Stimulated activated CD8-positive, alpha-beta memory T cell treated with anti-CD3 and anti-CD28 coated beads, Interleukin-15, amount 100 ng/mL, for 1 hour (primary cell): ENCODE data around the gene SETX.

Experiments
- DNase-seq: peaks from one replicate; pipeline ENCODE4 v3.0.0-alpha.2; 2020; ENCODE audit warnings: low read depth

Gene SETX

GRCh38 chr9:132357764-132358163 is 3.0 kb upstream of the SETX start:
- DNase-seq: no peak

DNA sequence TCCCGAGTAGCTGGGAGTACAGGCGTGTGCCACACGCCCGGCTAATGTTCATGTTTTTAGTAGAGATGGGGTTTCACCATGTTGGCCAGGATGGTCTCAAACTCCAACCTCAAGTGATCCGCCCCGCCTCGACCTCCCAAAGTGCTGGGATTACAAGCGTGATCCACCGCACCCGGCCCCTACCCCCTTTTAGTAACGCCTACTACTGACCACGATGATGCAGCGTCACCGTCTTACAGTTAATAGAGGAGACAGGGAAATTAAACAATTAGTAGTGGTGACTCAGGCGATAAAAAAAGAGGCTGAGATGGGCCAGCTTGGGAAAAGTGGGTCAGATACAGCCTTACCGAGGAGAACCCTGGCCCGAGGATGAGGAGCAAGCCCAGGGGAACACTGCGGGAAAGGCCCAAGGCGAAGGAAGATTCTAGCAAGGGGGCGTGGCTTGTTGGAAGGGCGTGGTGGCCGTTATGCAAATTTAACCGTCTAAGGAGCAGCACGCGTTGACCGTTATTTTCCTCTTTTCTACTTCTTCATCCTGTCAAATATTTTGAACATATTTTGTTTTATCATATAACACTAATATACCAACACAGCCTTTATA is 1.6 kb upstream of the SETX start:
- no peak for DNase-seq

DNA sequence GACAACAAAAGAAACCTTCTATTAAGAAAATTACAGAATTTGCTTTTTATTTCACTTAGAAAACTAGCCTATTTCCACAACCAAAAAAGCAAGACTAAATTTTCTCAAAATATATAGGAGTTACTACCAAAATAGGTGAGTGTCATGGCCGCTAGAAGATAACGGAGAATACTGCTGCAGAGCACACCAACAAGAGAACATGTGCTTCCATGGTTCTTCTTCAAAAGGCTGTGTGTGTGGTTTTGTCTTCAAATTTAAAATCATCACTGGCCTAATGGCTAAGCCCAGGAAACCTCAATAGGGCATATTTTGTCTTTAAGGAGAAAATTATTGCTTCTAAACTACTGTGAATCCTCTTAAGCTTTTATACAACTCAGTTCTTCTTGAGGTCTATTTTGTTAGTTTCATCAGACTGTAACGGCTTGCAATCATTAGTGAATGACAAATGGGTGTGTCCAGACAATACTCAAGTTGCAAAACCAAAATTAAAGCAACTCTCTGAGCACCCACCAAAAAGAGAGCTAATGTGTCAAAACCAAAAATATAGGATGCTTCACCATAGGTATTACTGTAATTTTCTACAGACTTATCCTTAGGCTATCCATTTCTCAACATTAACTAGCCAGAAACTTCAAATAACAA is 3.3 kb downstream of the SETX start:
- DNase-seq: no peak

GRCh38 chr9:132350861-132351315 is 3.9 kb downstream of the SETX start:
- no peak for DNase-seq

GRCh38 chr9:132348676-132349075 is 6.1 kb downstream of the SETX start:
- no peak for DNase-seq

GRCh38 chr9:132346177-132346576 is 8.6 kb downstream of the SETX start:
- no peak for DNase-seq

GRCh38 chr9:132341177-132341840 is 13.5 kb downstream of the SETX start:
- no peak for DNase-seq

DNA sequence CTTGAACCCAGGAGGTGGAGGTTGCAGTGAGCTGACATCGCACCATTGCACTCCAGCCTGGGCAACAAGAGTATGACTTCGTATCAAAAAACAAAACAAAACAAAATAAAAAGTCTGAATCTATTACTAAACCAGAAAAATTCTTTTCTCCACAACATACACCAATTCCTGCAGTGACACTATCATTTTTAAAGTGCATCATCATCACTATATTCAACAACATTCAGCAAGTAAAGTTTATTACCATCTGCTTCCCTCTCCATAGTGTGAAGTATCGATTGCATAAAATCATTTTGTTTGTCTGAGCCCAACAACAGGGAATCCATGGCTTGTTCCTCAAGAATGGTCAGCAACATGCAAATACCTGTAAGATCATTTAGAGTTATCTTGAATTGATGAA is 20.4 kb downstream of the SETX start:
- DNase-seq: no peak

DNA sequence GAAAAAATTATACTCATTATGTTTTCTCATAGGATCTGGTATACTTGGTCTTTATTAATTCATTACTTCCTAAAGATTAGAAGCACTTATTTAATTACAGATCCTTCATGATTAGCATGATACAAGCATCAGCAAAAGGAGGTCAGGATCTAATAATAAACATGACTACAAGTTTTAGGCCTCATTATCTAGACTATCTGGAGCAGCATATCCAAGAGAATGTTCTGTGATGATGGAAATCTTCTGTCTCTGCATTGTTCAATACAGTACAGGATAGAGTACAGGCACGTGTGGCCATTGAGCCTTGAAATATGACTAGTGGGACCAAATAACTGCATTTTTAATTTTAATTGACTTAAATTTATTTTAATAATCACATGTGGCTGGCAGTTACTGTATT is 21.2 kb downstream of the SETX start:
- no peak for DNase-seq

GRCh38 chr9:132328580-132328979 is 26.2 kb downstream of the SETX start:
- no peak for DNase-seq

- DNase-seq: no peak
Measured at GRCh38 chr9:132327537-132327936, 27.2 kb downstream of the SETX start.

DNA sequence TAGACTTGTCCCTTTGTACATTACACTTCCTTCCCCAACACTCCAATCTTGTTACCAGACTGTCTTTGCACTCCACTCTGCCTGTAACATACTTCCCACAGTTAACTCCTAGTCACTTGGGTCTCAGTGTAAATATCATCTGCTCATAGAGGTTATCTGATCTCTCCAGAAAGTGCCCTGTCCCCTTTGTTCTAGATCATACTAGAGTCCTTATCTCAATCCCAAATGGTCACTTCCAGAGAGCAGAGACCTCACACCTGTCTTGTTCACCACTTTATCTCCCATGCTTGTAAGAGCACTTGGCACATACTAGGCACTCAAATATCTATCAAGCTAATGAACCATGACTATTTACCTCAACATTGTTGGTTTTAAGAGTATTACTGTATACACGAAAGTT is 30.4 kb downstream of the SETX start:
- no peak for DNase-seq

DNA sequence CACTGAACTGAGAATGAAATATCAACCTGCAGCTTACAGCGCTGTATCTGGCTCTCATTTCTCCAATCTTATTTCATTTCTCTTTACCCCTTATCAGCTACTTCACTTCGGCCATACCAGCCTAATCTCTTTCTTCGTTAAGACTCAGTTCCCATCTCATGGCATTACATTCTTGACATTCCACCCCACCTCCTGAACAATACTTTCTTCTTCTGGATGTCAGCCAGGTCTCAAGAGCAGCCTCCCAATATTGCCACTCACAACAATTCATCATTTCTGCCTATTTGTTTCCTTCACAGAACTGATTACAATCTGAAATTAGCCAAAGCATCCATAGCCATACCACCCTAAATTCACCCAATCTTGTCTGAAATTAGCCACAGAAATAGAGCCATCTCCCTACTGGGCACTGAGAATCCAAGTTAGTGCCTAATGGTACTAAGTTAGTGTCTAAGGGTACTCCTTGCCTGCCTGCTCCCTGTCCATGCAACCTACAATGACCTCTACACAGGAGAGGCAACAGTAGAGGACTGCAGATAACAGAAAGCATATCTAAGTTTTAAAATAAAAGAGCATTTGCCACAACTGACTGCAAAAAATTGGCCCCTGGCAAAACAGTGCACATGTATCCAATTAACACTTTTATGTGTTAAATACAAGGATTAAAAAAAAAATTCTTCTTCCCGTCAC is 35.2 kb downstream of the SETX start:
- DNase-seq: no peak

DNA sequence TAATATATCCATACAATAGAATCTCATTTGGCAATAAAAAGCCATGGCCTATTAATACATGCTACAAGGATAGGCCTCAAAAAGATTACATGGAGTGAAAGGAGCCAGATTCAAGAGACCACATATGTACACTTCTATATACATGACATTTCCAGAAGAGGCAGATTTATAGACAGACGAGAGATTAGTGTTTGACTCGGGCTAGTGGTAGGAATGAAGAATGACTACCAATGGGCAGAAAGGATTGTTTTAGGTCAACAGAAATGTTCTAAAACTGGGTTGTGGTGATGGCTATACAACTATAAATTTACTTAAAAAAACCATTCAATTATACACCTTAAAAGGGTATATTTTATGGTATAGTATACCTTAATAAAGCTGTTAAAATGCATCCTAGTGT is 41.9 kb downstream of the SETX start:
- no peak for DNase-seq

GRCh38 chr9:132312426-132312825 is 42.4 kb downstream of the SETX start:
- DNase-seq: no peak

GRCh38 chr9:132311978-132312377 is 42.8 kb downstream of the SETX start:
- no peak for DNase-seq

DNA sequence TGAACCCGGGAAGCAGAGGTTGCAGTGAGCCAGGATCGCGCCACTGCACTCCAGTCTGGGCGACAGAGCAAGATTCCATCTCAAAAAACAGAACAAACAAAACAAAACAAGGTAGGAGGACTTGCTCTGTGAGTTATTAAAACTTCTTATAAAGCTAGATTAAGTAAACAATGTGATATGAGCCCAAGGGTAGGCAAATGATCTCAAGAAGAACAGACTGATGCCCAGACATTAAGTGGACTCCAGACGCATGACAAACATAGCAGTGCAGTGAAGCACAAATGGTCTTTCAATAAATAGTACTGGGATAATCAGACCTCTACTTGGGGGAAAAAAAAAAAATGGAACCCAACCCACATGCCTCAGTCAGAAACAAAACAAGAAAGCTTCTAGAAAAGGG is 45.7 kb downstream of the SETX start:
- no peak for DNase-seq

DNA sequence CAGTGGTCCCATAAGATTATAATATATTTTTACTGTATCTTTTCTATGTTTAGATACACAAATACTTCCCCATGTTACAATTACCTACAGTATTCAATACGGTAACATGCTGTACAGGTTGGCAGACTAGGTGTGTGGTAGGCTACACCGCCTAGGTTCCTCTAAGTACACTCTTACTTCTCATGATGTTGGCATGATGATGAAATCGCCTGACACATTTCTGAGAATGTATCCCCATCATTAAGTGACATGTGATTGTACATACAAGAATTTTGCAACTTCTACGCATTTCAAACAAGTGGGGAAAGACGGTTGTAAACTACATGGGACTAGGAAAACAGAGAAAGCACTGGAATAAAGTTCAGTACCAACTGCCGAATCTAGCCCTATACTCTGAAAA is 53.3 kb downstream of the SETX start:
- DNase-seq: no peak

- no peak for DNase-seq
Measured at GRCh38 chr9:132299221-132299620, 55.6 kb downstream of the SETX start.

DNA sequence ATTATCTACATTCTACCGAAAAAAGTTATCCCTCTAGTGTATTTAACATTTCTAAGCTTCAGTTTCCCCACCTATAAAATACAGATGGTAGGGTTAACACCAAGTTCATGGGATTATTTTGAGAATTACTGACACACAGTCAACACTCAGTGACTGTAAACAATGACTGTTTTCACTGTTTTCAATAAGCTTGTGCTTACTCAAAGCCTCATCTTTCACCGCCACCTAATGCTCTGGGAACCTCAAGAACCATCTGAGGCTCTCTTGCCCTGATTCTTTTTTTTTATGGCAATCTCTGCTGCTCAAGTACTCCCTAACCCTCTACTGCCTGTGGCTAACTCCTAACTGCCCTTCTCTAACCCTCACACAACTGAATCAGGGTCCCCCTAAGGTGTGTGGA is 59.6 kb downstream of the SETX start:
- DNase-seq: no peak

GRCh38 chr9:132293145-132293721 is 61.6 kb downstream of the SETX start:
- no peak for DNase-seq

- no peak for DNase-seq
Measured at GRCh38 chr9:132288966-132289365, 65.8 kb downstream of the SETX start.

DNA sequence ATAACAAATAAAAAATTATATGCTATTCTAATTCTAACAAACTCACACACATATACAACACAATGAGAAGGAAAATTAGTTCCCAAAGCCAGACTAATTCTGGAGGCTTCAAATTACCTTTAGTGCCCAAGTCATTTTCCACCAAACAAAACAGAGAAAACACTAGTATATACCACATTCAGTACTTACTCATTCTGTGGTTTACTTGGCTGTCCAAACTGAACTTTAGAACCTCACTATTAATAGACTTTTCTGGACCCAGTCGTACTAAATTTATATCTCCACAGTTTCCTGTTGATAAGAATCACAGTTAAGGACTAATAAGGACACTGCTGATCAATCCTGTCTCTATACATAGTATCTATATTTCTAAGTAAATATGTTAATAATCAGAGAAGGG is 66.4 kb downstream of the SETX start:
- no peak for DNase-seq
